ENCODE data around the gene FBXW7.

GRCh38 chr4:152577708-152578396, 42.0 kb upstream of the FBXW7 start:
- TF ChIP-seq CTCF (IDR thresholded peaks at IDR 0.05 in 2 of 3, conservative IDR thresholded peaks at IDR 0.05 in 1 of 3; ENCODE audit: borderline replicate concordance in 1 of 3, insufficient read depth in 1 of 3, low read depth in 2 of 3, low read length in 2 of 3): no peak
- no peak for TF ChIP-seq POLR2A (IDR thresholded peaks at IDR 0.05; ENCODE audit: borderline replicate concordance, extremely low read depth, insufficient read depth, insufficient read length)
- no peak for TF ChIP-seq JUND (IDR thresholded peaks at IDR 0.05)
- TF ChIP-seq ATF3 (IDR thresholded peaks at IDR 0.05): no peak

Measured in HCT116 (cell line).